Retinal pigment epithelial cell (primary cell): Measurements from ENCODE around the gene HYAL2.
A peak's percentile ranks its signal among the peaks of the same experiment; 100 is the strongest.

ENCODE experiments used
- DNase-seq: peaks from one replicate; pipeline ENCODE4 v3.0.0-alpha.2; 2010; ENCODE audit warnings: low read depth
- H3K4me3 ChIP-seq: 2 replicates; pipeline ENCODE4 v1.5.1; 2011; ENCODE audit warnings: mild to moderate bottlenecking, low read length, control low read depth, moderate library complexity
- CTCF ChIP-seq: conservative IDR thresholded peaks from 2 replicates; pipeline ENCODE4 v1.5.1; 2011; ENCODE audit warnings: low read depth, low read length, control low read depth, inconsistent platforms

The HYAL2 gene

GRCh38 chr3:50304601-50305000 is 17.9 kb downstream of the HYAL2 start:
- DNase-seq: no peak
- H3K4me3 ChIP-seq: no peak overlapping the region
- TF ChIP-seq CTCF: no peak

GRCh38 chr3:50303013-50303815 is 19.3 kb downstream of the HYAL2 start, which contains the start of gene HYAL1:
Gene HYAL1 (minus strand): TSS chr3:50303574. CDS start chr3:50302956, 618 bp downstream.
- no peak within 1 kb of the TSS for H3K4me3 ChIP-seq
- DNase-seq: no peak
- peak; percentile 24 for TF ChIP-seq CTCF

- H3K4me3 ChIP-seq: no peak overlapping the region
- no peak for DNase-seq
- no peak for TF ChIP-seq CTCF
These were observed 20.2 kb downstream of the HYAL2 start for GRCh38 chr3:50302095-50303012.

- TF ChIP-seq CTCF: no peak
- no peak for DNase-seq
- no peak overlapping the region for H3K4me3 ChIP-seq
These were observed 21.8 kb downstream of the HYAL2 start for GRCh38 chr3:50300681-50301254.

GRCh38 chr3:50299929-50300680 is 22.4 kb downstream of the HYAL2 start:
- DNase-seq: no peak
- H3K4me3 ChIP-seq: peak overlapping the region; percentile 57
- no peak for TF ChIP-seq CTCF

DNA sequence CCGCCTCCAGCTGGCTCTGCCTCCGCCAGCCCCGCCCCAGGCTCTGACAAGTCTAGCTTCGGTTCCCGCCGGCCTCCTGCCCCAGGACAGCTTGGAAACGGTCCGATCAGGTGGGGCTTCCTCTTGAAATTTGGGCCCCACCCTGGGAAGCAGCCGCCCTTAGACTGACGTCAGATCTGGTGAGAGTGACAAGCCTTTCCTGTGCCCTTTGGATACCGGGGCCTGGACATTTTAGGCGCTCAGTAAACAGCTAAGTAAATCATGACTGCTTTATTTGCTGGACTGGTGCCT is 23.0 kb downstream of the HYAL2 start:
- no peak for TF ChIP-seq CTCF
- DNase-seq: no peak
- H3K4me3 ChIP-seq: peak overlapping the region; percentile 57
